ENCODE results near the gene PCOLCE2.

DNA sequence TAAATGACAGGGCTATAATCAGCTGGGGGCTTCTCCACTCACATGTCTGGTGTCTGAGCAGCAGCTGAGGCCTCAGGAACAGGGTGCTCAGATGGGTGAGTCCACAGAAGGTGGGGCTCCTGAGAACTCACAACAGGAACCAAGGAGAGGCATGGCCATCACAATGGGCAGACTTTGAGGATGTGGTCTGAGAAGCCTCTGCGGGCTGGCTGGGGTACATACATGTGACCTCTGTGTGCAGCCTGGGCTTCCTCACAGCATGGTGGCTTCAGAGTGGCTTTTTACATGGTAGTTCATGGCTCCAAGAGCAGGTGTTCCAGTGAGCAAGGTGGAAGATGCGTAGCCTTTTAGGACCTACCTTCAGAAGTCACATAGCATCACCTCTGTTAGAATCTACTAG, 106.3 kb downstream of the PCOLCE2 start:
- TF ChIP-seq, protein P1, sequence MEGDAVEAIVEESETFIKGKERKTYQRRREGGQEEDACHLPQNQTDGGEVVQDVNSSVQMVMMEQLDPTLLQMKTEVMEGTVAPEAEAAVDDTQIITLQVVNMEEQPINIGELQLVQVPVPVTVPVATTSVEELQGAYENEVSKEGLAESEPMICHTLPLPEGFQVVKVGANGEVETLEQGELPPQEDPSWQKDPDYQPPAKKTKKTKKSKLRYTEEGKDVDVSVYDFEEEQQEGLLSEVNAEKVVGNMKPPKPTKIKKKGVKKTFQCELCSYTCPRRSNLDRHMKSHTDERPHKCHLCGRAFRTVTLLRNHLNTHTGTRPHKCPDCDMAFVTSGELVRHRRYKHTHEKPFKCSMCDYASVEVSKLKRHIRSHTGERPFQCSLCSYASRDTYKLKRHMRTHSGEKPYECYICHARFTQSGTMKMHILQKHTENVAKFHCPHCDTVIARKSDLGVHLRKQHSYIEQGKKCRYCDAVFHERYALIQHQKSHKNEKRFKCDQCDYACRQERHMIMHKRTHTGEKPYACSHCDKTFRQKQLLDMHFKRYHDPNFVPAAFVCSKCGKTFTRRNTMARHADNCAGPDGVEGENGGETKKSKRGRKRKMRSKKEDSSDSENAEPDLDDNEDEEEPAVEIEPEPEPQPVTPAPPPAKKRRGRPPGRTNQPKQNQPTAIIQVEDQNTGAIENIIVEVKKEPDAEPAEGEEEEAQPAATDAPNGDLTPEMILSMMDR (IDR thresholded peaks at IDR 0.05): no peak
- TF ChIP-seq POLR2A (IDR thresholded peaks at IDR 0.05): no peak

All from ovary (tissue), 3 donors.